Karpas-422 (cell line): ENCODE data around the gene LLCFC1. TPM values are rescaled to one million over a fixed set of nuclear protein-coding genes. Genes with fewer than 3 reads are reported as not detected.
A peak's percentile ranks its signal among the peaks of the same experiment; 100 is the strongest.

Experiments used
- DNase-seq: peaks from one replicate; pipeline ENCODE4 v3.0.0-alpha.2; 2015
- H2AFZ ChIP-seq: fragments of 200-600 bp; sonication (generic); 2 replicates; pipeline ENCODE4 v1.6.1; 2014; ENCODE audit warnings: antibody characterized with exemption, low read length, mixed read lengths
- H3K27ac ChIP-seq: fragments of 200-600 bp; sonication (generic); 2 replicates; pipeline ENCODE4 v1.5.1; 2014; ENCODE audit warnings: mild to moderate bottlenecking, low read length, moderate library complexity
- H3K27me3 ChIP-seq: fragments of 200-600 bp; sonication (generic); 2 replicates; pipeline ENCODE4 v1.6.1; 2014; ENCODE audit warnings: low read length, mixed read lengths
- H3K36me3 ChIP-seq: fragments of 200-600 bp; sonication (generic); 2 replicates; pipeline ENCODE4 v1.6.1; 2014; ENCODE audit warnings: low read length, mixed read lengths; ENCODE audit not compliant: insufficient read depth
- H3K4me1 ChIP-seq: fragments of 200-600 bp; sonication (generic); 2 replicates; pipeline ENCODE4 v1.6.1; 2014; ENCODE audit warnings: mild to moderate bottlenecking, low read length, mixed read lengths
- H3K4me2 ChIP-seq: fragments of 200-600 bp; sonication (generic); 2 replicates; pipeline ENCODE4 v1.6.1; 2014; ENCODE audit warnings: low read length, low read depth, mild to moderate bottlenecking; ENCODE audit not compliant: poor library complexity, severe bottlenecking
- H3K4me3 ChIP-seq: fragments of 200-600 bp; sonication (generic); 2 replicates; pipeline ENCODE4 v1.5.1; 2014; ENCODE audit warnings: mild to moderate bottlenecking, antibody characterized with exemption, low read length, mixed read lengths
- H3K79me2 ChIP-seq: fragments of 200-600 bp; sonication (generic); 2 replicates; pipeline ENCODE4 v1.6.1; 2014; ENCODE audit warnings: mild to moderate bottlenecking, low read length, mixed read lengths
- H3K9ac ChIP-seq: fragments of 200-600 bp; sonication (generic); 2 replicates; pipeline ENCODE4 v1.6.0; 2014; ENCODE audit warnings: low read length
- H3K9me2 ChIP-seq: fragments of 200-600 bp; sonication (generic), shearing (Covaris generic); replicated peaks from 2 replicates; pipeline ENCODE4 v1.6.0; 2014; ENCODE audit warnings: mild to moderate bottlenecking, low read length, moderate library complexity; ENCODE audit not compliant: insufficient read depth
- H3K9me3 ChIP-seq: fragments of 300-700, 200-600 bp; sonication (generic); 2 replicates; pipeline ENCODE4 v1.6.1; 2014; ENCODE audit warnings: low read length, mixed read lengths
- H4K20me1 ChIP-seq: fragments of 200-600 bp; sonication (generic); 2 replicates; pipeline ENCODE4 v1.6.1; 2014; ENCODE audit warnings: mild to moderate bottlenecking, antibody characterized with exemption, low read length, low read depth; ENCODE audit not compliant: insufficient read depth
- total RNA-seq: library from RNA; depleted of rRNA; stranded (reverse); fragments of >200 nt; shearing (Covaris generic); gene quantifications from 2 replicates; pipeline ENCODE4 v1.2.3, GENCODE V29; 2014; ENCODE audit warnings: low replicate concordance

LLCFC1 gene
- total RNA-seq, 1 experiment from 2014 or later, result not detected

DNA sequence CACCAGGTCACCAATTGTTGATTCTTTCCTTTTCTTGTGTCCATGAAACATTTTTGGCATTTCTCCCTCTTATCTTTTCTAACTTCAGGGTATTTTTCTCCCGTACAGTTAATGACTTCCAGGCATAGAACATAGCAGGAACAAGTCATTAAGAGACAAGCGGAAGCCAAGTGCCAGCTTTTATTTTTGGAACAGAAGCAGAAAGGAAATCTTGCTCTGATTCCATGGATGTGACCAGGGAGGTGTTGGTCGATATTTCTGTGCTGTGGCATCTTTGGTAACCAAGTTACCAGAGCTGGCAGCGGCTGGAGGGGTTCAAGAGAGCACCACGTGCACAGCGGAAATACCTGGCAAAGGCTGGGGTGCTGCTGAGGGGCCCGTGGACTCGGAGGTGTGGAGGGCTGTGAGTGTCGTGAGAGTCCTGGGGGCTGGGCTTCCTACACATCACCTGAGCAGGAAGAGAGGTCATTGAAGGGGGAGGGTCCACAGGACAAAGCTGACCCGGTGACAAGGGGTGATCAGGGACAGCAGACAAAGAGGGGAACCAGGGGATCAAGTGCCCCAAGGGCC lies 1.8 kb downstream of the LLCFC1 start:
- H2AFZ ChIP-seq, result no peak overlapping the region
- no peak overlapping the region for H3K4me3 ChIP-seq
- H3K9me2 ChIP-seq, result no peaks in the 10 kb centered on the region
- no peak overlapping the region for H3K4me2 ChIP-seq
- H3K36me3 ChIP-seq, result no peaks in the 10 kb centered on the region
- H3K27me3 ChIP-seq, result no peaks in the 10 kb centered on the region
- no peaks in the 10 kb centered on the region for H3K4me1 ChIP-seq
- no peak overlapping the region for H3K27ac ChIP-seq
- H4K20me1 ChIP-seq, result no peaks in the 10 kb centered on the region
- no peaks in the 10 kb centered on the region for H3K79me2 ChIP-seq
- no peaks in the 10 kb centered on the region for H3K9me3 ChIP-seq
- DNase-seq, result no peak
- no peak overlapping the region for H3K9ac ChIP-seq

GRCh38 chr7:142941541-142941940 lies 2.3 kb downstream of the LLCFC1 start:
- Histone ChIP-seq H3K9ac (no peak overlapping the region), H3K36me3 (no peaks in the 10 kb centered on the region), H3K27me3 (no peaks in the 10 kb centered on the region), H3K9me2 (no peaks in the 10 kb centered on the region), H3K79me2 (no peaks in the 10 kb centered on the region), H3K9me3 (no peaks in the 10 kb centered on the region), H3K4me3 (no peak overlapping the region), H2AFZ (no peak overlapping the region), H3K27ac (no peak overlapping the region), H3K4me1 (no peaks in the 10 kb centered on the region), H3K4me2 (no peak overlapping the region), H4K20me1 (no peaks in the 10 kb centered on the region)
- DNase-seq, result no peak

DNA sequence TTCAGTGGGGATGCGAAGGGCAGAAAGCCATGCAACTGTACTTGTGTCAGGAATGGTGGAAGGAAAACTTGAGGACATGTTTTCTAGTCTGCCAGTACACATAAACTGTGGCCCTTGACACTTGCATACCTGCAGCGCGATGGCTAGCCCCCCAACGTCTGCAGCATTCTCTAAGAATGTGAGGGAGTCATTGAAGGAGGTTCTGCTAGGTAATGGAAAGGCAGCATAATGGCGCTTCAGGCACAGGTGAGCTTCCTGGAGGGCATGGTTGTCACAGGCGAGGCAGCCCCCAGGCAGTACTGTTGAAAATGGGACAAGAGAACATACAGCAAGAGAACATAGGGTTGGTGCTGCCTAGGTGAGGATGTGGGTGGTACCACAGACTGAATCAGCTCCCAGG lies 3.5 kb downstream of the LLCFC1 start:
- Histone ChIP-seq H3K4me2 (no peak overlapping the region), H3K9me2 (no peaks in the 10 kb centered on the region), H3K9me3 (no peaks in the 10 kb centered on the region), H3K36me3 (no peaks in the 10 kb centered on the region), H3K79me2 (no peaks in the 10 kb centered on the region), H3K9ac (no peak overlapping the region), H3K4me1 (no peaks in the 10 kb centered on the region), H2AFZ (no peak overlapping the region), H3K27me3 (no peaks in the 10 kb centered on the region), H3K27ac (no peak overlapping the region), H3K4me3 (no peak overlapping the region), H4K20me1 (no peaks in the 10 kb centered on the region)
- no peak for DNase-seq

GRCh38 chr7:142943706-142944268 lies 4.5 kb downstream of the LLCFC1 start:
- H3K4me1 ChIP-seq, result no peaks in the 10 kb centered on the region
- no peak overlapping the region for H2AFZ ChIP-seq
- H3K9ac ChIP-seq, result no peak overlapping the region
- H3K9me2 ChIP-seq, result no peaks in the 10 kb centered on the region
- DNase-seq, result no peak
- no peaks in the 10 kb centered on the region for H3K27me3 ChIP-seq
- no peak overlapping the region for H3K27ac ChIP-seq
- no peaks in the 10 kb centered on the region for H3K79me2 ChIP-seq
- no peak overlapping the region for H3K4me3 ChIP-seq
- no peaks in the 10 kb centered on the region for H3K36me3 ChIP-seq
- no peak overlapping the region for H3K4me2 ChIP-seq
- H4K20me1 ChIP-seq, result no peaks in the 10 kb centered on the region
- H3K9me3 ChIP-seq, result no peaks in the 10 kb centered on the region

- H3K4me2 ChIP-seq, result no peak overlapping the region
- no peaks in the 10 kb centered on the region for H4K20me1 ChIP-seq
- H3K9me3 ChIP-seq, result no peaks in the 10 kb centered on the region
- H3K9ac ChIP-seq, result no peak overlapping the region
- H2AFZ ChIP-seq, result no peak overlapping the region
- H3K9me2 ChIP-seq, result no peaks in the 10 kb centered on the region
- no peaks in the 10 kb centered on the region for H3K36me3 ChIP-seq
- DNase-seq, result no peak
- no peaks in the 10 kb centered on the region for H3K79me2 ChIP-seq
- H3K27me3 ChIP-seq, result no peaks in the 10 kb centered on the region
- no peak overlapping the region for H3K27ac ChIP-seq
- H3K4me3 ChIP-seq, result no peak overlapping the region
- no peaks in the 10 kb centered on the region for H3K4me1 ChIP-seq
These were observed 5.7 kb downstream of the LLCFC1 start for GRCh38 chr7:142945001-142945400.

- H4K20me1 ChIP-seq, result no peaks in the 10 kb centered on the region
- no peaks in the 10 kb centered on the region for H3K9me3 ChIP-seq
- H3K4me3 ChIP-seq, result no peak overlapping the region
- H3K36me3 ChIP-seq, result no peaks in the 10 kb centered on the region
- H3K27me3 ChIP-seq, result no peaks in the 10 kb centered on the region
- H3K4me1 ChIP-seq, result no peaks in the 10 kb centered on the region
- H3K27ac ChIP-seq, result no peak overlapping the region
- no peak overlapping the region for H3K4me2 ChIP-seq
- no peak overlapping the region for H2AFZ ChIP-seq
- no peak for DNase-seq
- no peaks in the 10 kb centered on the region for H3K79me2 ChIP-seq
- no peak overlapping the region for H3K9ac ChIP-seq
- H3K9me2 ChIP-seq, result no peaks in the 10 kb centered on the region
These were observed 9.3 kb downstream of the LLCFC1 start for GRCh38 chr7:142948603-142949002.

- H2AFZ ChIP-seq, result no peak overlapping the region
- no peak overlapping the region for H3K4me2 ChIP-seq
- no peaks in the 10 kb centered on the region for H3K79me2 ChIP-seq
- no peaks in the 10 kb centered on the region for H3K9me2 ChIP-seq
- no peak for DNase-seq
- H3K9ac ChIP-seq, result no peak overlapping the region
- H3K27ac ChIP-seq, result no peak overlapping the region
- no peaks in the 10 kb centered on the region; the same call in 1 of the 2 replicates for H3K9me3 ChIP-seq
- H3K4me3 ChIP-seq, result no peak overlapping the region
- no peaks in the 10 kb centered on the region for H4K20me1 ChIP-seq
- no peaks in the 10 kb centered on the region for H3K4me1 ChIP-seq
- no peaks in the 10 kb centered on the region for H3K27me3 ChIP-seq
- H3K36me3 ChIP-seq, result no peaks in the 10 kb centered on the region
These were observed 11.0 kb downstream of the LLCFC1 start for GRCh38 chr7:142950235-142950634.

- H3K27ac ChIP-seq, result no peak overlapping the region
- peak; percentile 76 for DNase-seq
These were observed 15.5 kb downstream of the LLCFC1 start for GRCh38 chr7:142954680-142955268.

More at GRCh38 chr7:142954680-142955268, 15.5 kb downstream of the LLCFC1 start:
- Histone ChIP-seq H3K9me3 (peaks cover 8% of the 10 kb centered on the region), H3K79me2 (no peaks in the 10 kb centered on the region), H4K20me1 (no peaks in the 10 kb centered on the region), H3K4me2 (no peak overlapping the region), H3K4me3 (no peak overlapping the region), H3K9ac (no peak overlapping the region), H3K36me3 (no peaks in the 10 kb centered on the region), H2AFZ (no peak overlapping the region), H3K4me1 (no peaks in the 10 kb centered on the region), H3K9me2 (no peaks in the 10 kb centered on the region), H3K27me3 (0 out of 2 replicates have a peak, but pooled peaks cover 2% of the 10 kb centered on the region)
